HepG2 (cell line): Measurements from ENCODE around the gene USP12. TPM values are rescaled to one million over a fixed set of nuclear protein-coding genes. Genes with fewer than 3 reads are reported as not detected.

Source experiments
- ATAC-seq: fragments of 200-7000 bp; cut with Tn5 transposase; 3 replicates; pipeline ENCODE4 v1.9.1; 2020; ENCODE audit warnings: mild to moderate bottlenecking, moderate library complexity
- BruUV-seq: library from RNA; stranded (reverse); fragments of 400-500 nt; replicated peaks from 2 replicates; lab custom pipeline; 2021; lab: Mats Ljungman, UMichigan
- CTCF ChIA-PET: fragments of 300-600 bp; formaldehyde crosslinking; extraction: SDS; loops from one replicate; lab custom pipeline; 2021; ENCODE audit warnings: low total read pairs, inconsistent platforms, low intra/inter-chr PET ratio; lab: Yijun Ruan, JAX
- POLR2A ChIA-PET: fragments of 350-600 bp; sonication (Branson Sonifier 250); formaldehyde crosslinking; loops from one replicate; lab custom pipeline; 2020; ENCODE audit warnings: antibody characterized with exemption, inconsistent platforms; lab: Yijun Ruan, JAX
- DNase-seq: peaks from one replicate; pipeline ENCODE4 v3.0.0-alpha.2; 2015; ENCODE audit warnings: low spot score
- FAIRE-seq: peaks from 3 replicates; lab custom pipeline; 2011; peaks lifted over from hg19 to GRCh38; lab: Jason Lieb, UNC
- H2AFZ ChIP-seq: one replicate; pipeline ENCODE4 v1.6.1; 2011; ENCODE audit warnings: low read length, inconsistent platforms
- H3K27ac ChIP-seq: fragments of 300-600 bp; 3 replicates; pipeline ENCODE4 v1.8.0; 2011; ENCODE audit warnings: mixed run types, mild to moderate bottlenecking, mixed read lengths, low read length, inconsistent platforms; ENCODE audit not compliant: insufficient read depth; ENCODE audit errors: extremely low read length
- H3K27me3 ChIP-seq, 2 experiments: fragments of 200-600 bp in 1 of 2; 2 replicates in 1 of 2; 3 replicates in 1 of 2; pipeline versions ENCODE4 v1.6.0 to v1.8.0; 2011; ENCODE audit warnings: low read length in 2 of 2, mild to moderate bottlenecking in 2 of 2, moderate library complexity in 2 of 2, inconsistent platforms in 1 of 2; ENCODE audit not compliant: insufficient read depth in 2 of 2, control insufficient read depth in 1 of 2
- H3K36me3 ChIP-seq, 2 experiments: fragments of 200-600 bp in 1 of 2; replicated peaks in 1 of 2; 2 replicates in 1 of 2; 3 replicates in 1 of 2; pipeline versions ENCODE4 v1.5.1 to v1.8.0; 2011; ENCODE audit warnings: low read length in 2 of 2, inconsistent platforms in 1 of 2; ENCODE audit not compliant: insufficient read depth in 2 of 2, control insufficient read depth in 1 of 2
- H3K4me1 ChIP-seq: 2 replicates; pipeline ENCODE4 v1.5.1; 2012; ENCODE audit warnings: low read length, inconsistent platforms; ENCODE audit not compliant: insufficient read depth
- H3K4me2 ChIP-seq: 2 replicates; pipeline ENCODE4 v1.6.0; 2011; ENCODE audit warnings: low read depth, low read length, inconsistent platforms
- H3K4me3 ChIP-seq, 3 experiments: fragments of 200-600 bp in 1 of 3; sonication (generic), shearing (Covaris generic) in 1 of 3; replicated peaks in 1 of 3; 2 replicates each; pipeline ENCODE4 v1.5.1; 2011 to 2016; ENCODE audit warnings: low read length in 3 of 3, inconsistent platforms in 2 of 3, low read depth in 2 of 3, mild to moderate bottlenecking in 2 of 3, control low read depth in 1 of 3, mixed read lengths in 1 of 3; ENCODE audit not compliant: insufficient read depth in 1 of 3
- H3K79me2 ChIP-seq: one replicate; pipeline ENCODE4 v1.6.1; 2011; ENCODE audit warnings: low read length, inconsistent platforms; ENCODE audit not compliant: insufficient read depth
- H3K9ac ChIP-seq: 2 replicates; pipeline ENCODE4 v1.6.0; 2011; ENCODE audit warnings: mild to moderate bottlenecking, low read depth, low read length, inconsistent platforms; ENCODE audit not compliant: insufficient read depth
- H3K9me3 ChIP-seq: 2 replicates; pipeline ENCODE4 v1.5.1; 2012; ENCODE audit warnings: mild to moderate bottlenecking, low read length
- H4K20me1 ChIP-seq: 2 replicates; pipeline ENCODE4 v1.6.0; 2011; ENCODE audit warnings: inconsistent platforms, mild to moderate bottlenecking, low read length, moderate library complexity; ENCODE audit not compliant: insufficient read depth
- ATAD3A ChIP-seq: sonication (generic); formaldehyde crosslinking; IDR thresholded peaks from 2 replicates; pipeline ENCODE4 v1.4.0; 2020; ENCODE audit warnings: missing genetic modification reagents
- ELF3 ChIP-seq: IDR thresholded peaks from 2 replicates; pipeline ENCODE4 v1.6.1; 2016; ENCODE audit warnings: missing genetic modification reagents, missing compliant biosample characterization
- EP300 ChIP-seq, 3 experiments: sonication (generic) in 1 of 3; formaldehyde crosslinking in 1 of 3; IDR thresholded peaks; 2 replicates each; pipeline versions ENCODE4 v1.5.1 to v1.6.1; 2011 to 2020; ENCODE audit warnings: low read depth in 2 of 3, low read length in 2 of 3, borderline replicate concordance in 1 of 3, improper control_type of control experiment in 1 of 3, mild to moderate bottlenecking in 1 of 3, missing genetic modification reagents in 1 of 3, moderate library complexity in 1 of 3
- FLYWCH1 ChIP-seq: sonication (generic); formaldehyde crosslinking; IDR thresholded peaks from 2 replicates; pipeline ENCODE4 v1.8.1; 2023; ENCODE audit warnings: mild to moderate bottlenecking, missing genetic modification reagents
- GTF3A ChIP-seq: sonication (generic); formaldehyde crosslinking; conservative IDR thresholded peaks from 2 replicates; pipeline ENCODE4 v1.4.0; 2020; ENCODE audit warnings: mild to moderate bottlenecking, missing genetic modification reagents
- SIN3A ChIP-seq: IDR thresholded peaks from 2 replicates; pipeline ENCODE4 v1.6.1; 2011; ENCODE audit warnings: low read depth, mild to moderate bottlenecking, control low read depth, low read length, borderline replicate concordance
- ZKSCAN1 ChIP-seq: fragments of 150-350 bp; IDR thresholded peaks from 2 replicates; pipeline ENCODE4 v1.6.1; 2014; ENCODE audit warnings: low read length
- ZNF296 ChIP-seq: sonication (generic); formaldehyde crosslinking; conservative IDR thresholded peaks from 2 replicates; pipeline ENCODE4 v1.5.0; 2020; ENCODE audit warnings: mild to moderate bottlenecking, missing genetic modification reagents
- ZNF770 ChIP-seq: sonication (generic); formaldehyde crosslinking; IDR thresholded peaks from 2 replicates; pipeline ENCODE4 v1.5.0; 2020; ENCODE audit warnings: mild to moderate bottlenecking, missing genetic modification reagents
- ZNF83 ChIP-seq: sonication (generic); formaldehyde crosslinking; IDR thresholded peaks from 2 replicates; pipeline ENCODE4 v1.4.0; 2020; ENCODE audit warnings: missing genetic modification reagents, mild to moderate bottlenecking, borderline replicate concordance
- WGBS: methylation state at CpG from one replicate; pipeline ENCODE4 v1.1.6; 2017; ENCODE audit warnings: low lambda C conversion rate; 5-methylcytosine and 5-hydroxymethylcytosine counted together
- in situ Hi-C: cut with HindIII; loops from 2 replicates; pipeline ENCODE4 v1.10.0; 2017; ENCODE audit warnings: low pct_unique_long_range_greater_than_20kb; ENCODE audit not compliant: extremely low pct_ligation_motif_present
- intact Hi-C: fragments of 100-400 bp; cut with micrococcal nuclease; formaldehyde crosslinking; loops from one replicate; pipeline ENCODE4 v1.10.0; 2022; ENCODE audit not compliant: unreplicated experiment
- polyA plus RNA-seq, 8 experiments: library from polyadenylated mRNA; depleted of rRNA in 3 of 8; stranded (reverse) in 7 of 8; unstranded in 1 of 8; fragments of >200 nt; fragmentation: Illumina TruSeq in 4 of 8; extraction: Trizol in 4 of 8; gene quantifications; 2 replicates each; pipeline versions ENCODE4 v1.2.1 to v1.2.3, GENCODE V29; 2011 to 2016; ENCODE audit warnings: low read depth in 4 of 8, missing spikeins in 1 of 8, mixed read lengths in 1 of 8; ENCODE audit not compliant: insufficient read depth in 1 of 8
- total RNA-seq, 5 experiments: library from RNA; depleted of rRNA; stranded (reverse); fragments of >200 nt; fragmentation: Illumina TruSeq; extraction: Trizol; gene quantifications; 2 replicates each; pipeline ENCODE4 v1.2.3, GENCODE V29; 2016; ENCODE audit warnings: low read depth in 1 of 5
- TF ChIP-seq, protein P1 (sequence below): sonication (generic); formaldehyde crosslinking; IDR thresholded peaks from 2 replicates; pipeline ENCODE4 v1.4.0; 2020; ENCODE audit warnings: mild to moderate bottlenecking, missing genetic modification reagents
- TF ChIP-seq, protein P2 (sequence below): sonication (generic); formaldehyde crosslinking; IDR thresholded peaks from 2 replicates; pipeline ENCODE4 v1.9.0; 2022; ENCODE audit warnings: low read depth, missing genetic modification reagents
- TF ChIP-seq, protein P3 (sequence below): sonication (generic); formaldehyde crosslinking; IDR thresholded peaks from 2 replicates; pipeline ENCODE4 v1.5.0; 2020; ENCODE audit warnings: missing genetic modification reagents

USP12 gene
- total and polyA plus RNA-seq, 2 of the 13 experiments (the other 11 are each of a cell fraction or from before 2014, with no cell fraction given) = 9.8 to 19.5 TPM

DNA sequence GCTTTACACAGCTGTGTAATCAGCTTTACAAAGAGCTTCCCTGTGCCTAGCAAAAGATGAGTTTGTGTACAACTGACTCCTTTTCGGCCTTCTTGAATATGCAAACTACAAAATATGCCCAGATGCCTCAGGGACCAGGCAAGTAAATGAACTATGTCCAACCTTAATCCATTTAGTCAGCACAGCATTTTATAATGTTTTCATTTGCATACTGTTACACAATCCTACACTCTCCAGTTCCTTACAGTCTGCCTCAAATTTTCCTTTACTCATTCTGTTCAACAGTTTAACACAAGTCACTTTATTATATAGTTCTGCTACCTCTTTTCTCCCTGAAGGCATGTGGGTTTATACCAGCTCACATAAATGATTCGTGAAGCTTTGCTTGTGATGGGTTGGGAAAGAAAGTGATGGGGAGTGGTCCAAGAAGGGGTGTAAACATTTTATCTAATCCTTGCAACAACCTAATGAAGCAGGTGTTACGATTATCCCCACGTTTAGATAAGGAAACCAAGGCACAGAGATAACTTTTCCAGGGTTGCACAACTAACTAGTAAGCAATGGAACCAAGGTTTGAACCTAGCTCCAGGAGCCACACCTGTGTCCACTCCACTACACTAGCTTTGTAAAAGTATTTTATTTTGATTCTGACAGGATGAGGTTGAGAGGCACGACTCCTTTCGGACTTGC, 3.3 kb upstream of the USP12 start:
- BruUV-seq = no TSS peak
- Histone ChIP-seq H3K79me2 (peaks cover 9% of the 10 kb centered on the region), H3K9ac (no peak overlapping the region), H2AFZ (no peak overlapping the region), H4K20me1 (no peaks in the 10 kb centered on the region), H3K9me3 (no peaks in the 10 kb centered on the region), H3K4me1 (peaks cover 11% of the 10 kb centered on the region), H3K27ac (no peak overlapping the region), H3K36me3 (no peaks in the 10 kb centered on the region), H3K27me3 (peaks cover 0 to 3% of the 10 kb centered on the region in 2 experiments; a peak in 1 of 5 replicates), H3K4me2 (no peak overlapping the region)
- in situ Hi-C loops = loop anchor here (10.0 kb wide), 1 partner anchor 180 kb away; no protein-coding TSS in a partner anchor
- FAIRE-seq = peak; percentile 34
- no peak for DNase-seq
- ChIA-PET CTCF (no interaction called here), POLR2A (no interaction called here)
- 31% methylated on average over 6 of the region's 6 CpGs for WGBS
- ATAC-seq = no peak
- intact Hi-C loops = loop anchor here (5.0 kb wide), 3 partner anchors 77 to 228 kb away; partner anchors contain the start of gene RPL21
- TF ChIP-seq, protein P1, sequence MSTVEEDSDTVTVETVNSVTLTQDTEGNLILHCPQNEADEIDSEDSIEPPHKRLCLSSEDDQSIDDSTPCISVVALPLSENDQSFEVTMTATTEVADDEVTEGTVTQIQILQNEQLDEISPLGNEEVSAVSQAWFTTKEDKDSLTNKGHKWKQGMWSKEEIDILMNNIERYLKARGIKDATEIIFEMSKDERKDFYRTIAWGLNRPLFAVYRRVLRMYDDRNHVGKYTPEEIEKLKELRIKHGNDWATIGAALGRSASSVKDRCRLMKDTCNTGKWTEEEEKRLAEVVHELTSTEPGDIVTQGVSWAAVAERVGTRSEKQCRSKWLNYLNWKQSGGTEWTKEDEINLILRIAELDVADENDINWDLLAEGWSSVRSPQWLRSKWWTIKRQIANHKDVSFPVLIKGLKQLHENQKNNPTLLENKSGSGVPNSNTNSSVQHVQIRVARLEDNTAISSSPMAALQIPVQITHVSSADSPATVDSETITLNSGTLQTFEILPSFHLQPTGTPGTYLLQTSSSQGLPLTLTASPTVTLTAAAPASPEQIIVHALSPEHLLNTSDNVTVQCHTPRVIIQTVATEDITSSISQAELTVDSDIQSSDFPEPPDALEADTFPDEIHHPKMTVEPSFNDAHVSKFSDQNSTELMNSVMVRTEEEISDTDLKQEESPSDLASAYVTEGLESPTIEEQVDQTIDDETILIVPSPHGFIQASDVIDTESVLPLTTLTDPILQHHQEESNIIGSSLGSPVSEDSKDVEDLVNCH (CRISPR knock-in tag) = no peak
- no peak for TF ChIP-seq GTF3A (CRISPR knock-in tag)
- TF ChIP-seq ZNF83 (CRISPR knock-in tag) = no peak
- no peak for TF ChIP-seq ATAD3A
- no peak for TF ChIP-seq FLYWCH1 (CRISPR knock-in tag)
- no peak for TF ChIP-seq ZNF770
- TF ChIP-seq, protein P2, sequence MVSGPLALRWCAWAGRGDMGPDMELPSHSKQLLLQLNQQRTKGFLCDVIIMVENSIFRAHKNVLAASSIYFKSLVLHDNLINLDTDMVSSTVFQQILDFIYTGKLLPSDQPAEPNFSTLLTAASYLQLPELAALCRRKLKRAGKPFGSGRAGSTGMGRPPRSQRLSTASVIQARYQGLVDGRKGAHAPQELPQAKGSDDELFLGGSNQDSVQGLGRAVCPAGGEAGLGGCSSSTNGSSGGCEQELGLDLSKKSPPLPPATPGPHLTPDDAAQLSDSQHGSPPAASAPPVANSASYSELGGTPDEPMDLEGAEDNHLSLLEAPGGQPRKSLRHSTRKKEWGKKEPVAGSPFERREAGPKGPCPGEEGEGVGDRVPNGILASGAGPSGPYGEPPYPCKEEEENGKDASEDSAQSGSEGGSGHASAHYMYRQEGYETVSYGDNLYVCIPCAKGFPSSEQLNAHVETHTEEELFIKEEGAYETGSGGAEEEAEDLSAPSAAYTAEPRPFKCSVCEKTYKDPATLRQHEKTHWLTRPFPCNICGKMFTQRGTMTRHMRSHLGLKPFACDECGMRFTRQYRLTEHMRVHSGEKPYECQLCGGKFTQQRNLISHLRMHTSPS = no peak
- TF ChIP-seq, protein P3, sequence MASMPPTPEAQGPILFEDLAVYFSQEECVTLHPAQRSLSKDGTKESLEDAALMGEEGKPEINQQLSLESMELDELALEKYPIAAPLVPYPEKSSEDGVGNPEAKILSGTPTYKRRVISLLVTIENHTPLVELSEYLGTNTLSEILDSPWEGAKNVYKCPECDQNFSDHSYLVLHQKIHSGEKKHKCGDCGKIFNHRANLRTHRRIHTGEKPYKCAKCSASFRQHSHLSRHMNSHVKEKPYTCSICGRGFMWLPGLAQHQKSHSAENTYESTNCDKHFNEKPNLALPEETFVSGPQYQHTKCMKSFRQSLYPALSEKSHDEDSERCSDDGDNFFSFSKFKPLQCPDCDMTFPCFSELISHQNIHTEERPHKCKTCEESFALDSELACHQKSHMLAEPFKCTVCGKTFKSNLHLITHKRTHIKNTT (CRISPR knock-in tag) = no peak
- no peak for TF ChIP-seq EP300 (IDR thresholded peaks at IDR 0.05; ENCODE audit: low read depth in 2 of 2, low read length in 2 of 2)
- no peak for TF ChIP-seq EP300 (CRISPR knock-in tag; IDR thresholded peaks at IDR 0.05; ENCODE audit: borderline replicate concordance)
- no peak for TF ChIP-seq ZNF296 (CRISPR knock-in tag)
- no peak for TF ChIP-seq ZKSCAN1
- TF ChIP-seq SIN3A = no peak
- no peak for TF ChIP-seq ELF3 (CRISPR knock-in tag)
- TF ChIP-seq, all 625 proteins: peak for 0
- no peak overlapping the region for H3K4me3 ChIP-seq
